Skeletal muscle tissue (tissue), 4 donors: ENCODE measurements around the gene TNFSF8. TPM values are rescaled to one million over a fixed set of nuclear protein-coding genes. Genes with fewer than 3 reads are reported as not detected.
A peak's percentile ranks its signal among the peaks of the same experiment; 100 is the strongest.

Experiments
- H3K27ac ChIP-seq: one replicate; pipeline ENCODE4 v1.7.0; 2013; ENCODE audit warnings: mild to moderate bottlenecking, low read depth, low read length, inconsistent platforms
- H3K27me3 ChIP-seq, 3 donors: one replicate each; pipeline ENCODE4 v1.7.0; 2013; ENCODE audit warnings: low read length in 3 of 3; ENCODE audit not compliant: control insufficient read depth in 3 of 3, insufficient read depth in 3 of 3
- H3K36me3 ChIP-seq, 3 donors: one replicate each; pipeline ENCODE4 v1.7.0; 2013; ENCODE audit warnings: low read length in 3 of 3; ENCODE audit not compliant: control insufficient read depth in 3 of 3, insufficient read depth in 3 of 3
- H3K4me1 ChIP-seq, 3 donors: one replicate each; pipeline ENCODE4 v1.7.0; 2013; ENCODE audit warnings: low read length in 3 of 3, mild to moderate bottlenecking in 3 of 3; ENCODE audit not compliant: control insufficient read depth in 3 of 3, insufficient read depth in 3 of 3
- H3K4me3 ChIP-seq, 3 donors: one replicate each; pipeline ENCODE4 v1.7.0; 2013; ENCODE audit warnings: low read length in 3 of 3
- H3K9ac ChIP-seq, 3 donors: one replicate each; pipeline ENCODE4 v1.7.0; 2013; ENCODE audit warnings: low read length in 3 of 3, mild to moderate bottlenecking in 3 of 3, moderate library complexity in 2 of 3, low read depth in 1 of 3
- H3K9me3 ChIP-seq, 3 donors: one replicate each; pipeline ENCODE4 v1.7.0; 2013; ENCODE audit warnings: low read length in 3 of 3; ENCODE audit not compliant: control insufficient read depth in 3 of 3
- total RNA-seq: library from RNA; depleted of rRNA; stranded (reverse); fragments of >200 nt; gene quantifications from one replicate; pipeline ENCODE4 v1.2.3, GENCODE V29; 2014
- donor health status: Osteomylitis.

The TNFSF8 gene
- total RNA-seq, 1 donor from 2014 or later = 1.0 TPM

GRCh38 chr9:114938687-114939575 is 8.5 kb upstream of the TNFSF8 start:
- H3K36me3 ChIP-seq = no peaks in the 10 kb centered on the region
- no peaks in the 10 kb centered on the region for H3K9me3 ChIP-seq
- H3K27me3 ChIP-seq = no peaks in the 10 kb centered on the region
- H3K27ac ChIP-seq = no peak overlapping the region
- no peaks in the 10 kb centered on the region for H3K4me1 ChIP-seq
- H3K4me3 ChIP-seq = no peak overlapping the region
- no peak overlapping the region for H3K9ac ChIP-seq

DNA sequence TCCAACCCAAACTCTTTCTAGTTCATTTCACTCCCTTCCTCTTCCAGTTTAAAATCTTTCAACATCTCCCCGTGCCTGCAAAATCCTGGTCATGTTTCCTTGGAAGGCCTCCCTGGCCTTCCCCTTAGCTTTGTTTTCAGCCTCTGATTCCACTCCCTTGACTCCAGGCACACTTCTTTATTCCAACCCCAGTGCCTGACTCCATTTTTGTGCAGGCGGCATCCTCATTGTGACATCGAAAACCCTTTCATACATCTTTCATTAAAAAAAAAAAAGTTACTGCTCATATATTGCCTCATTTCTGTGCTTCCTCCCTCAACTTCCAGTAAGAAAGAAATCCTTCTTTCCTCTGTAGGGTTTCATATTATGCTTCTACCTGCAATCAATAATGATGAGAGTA is 7.1 kb upstream of the TNFSF8 start:
- Histone ChIP-seq H3K9me3 (no peaks in the 10 kb centered on the region), H3K27ac (no peak overlapping the region), H3K4me3 (no peak overlapping the region), H3K27me3 (no peaks in the 10 kb centered on the region), H3K4me1 (no peaks in the 10 kb centered on the region), H3K9ac (no peak overlapping the region), H3K36me3 (no peaks in the 10 kb centered on the region)

DNA sequence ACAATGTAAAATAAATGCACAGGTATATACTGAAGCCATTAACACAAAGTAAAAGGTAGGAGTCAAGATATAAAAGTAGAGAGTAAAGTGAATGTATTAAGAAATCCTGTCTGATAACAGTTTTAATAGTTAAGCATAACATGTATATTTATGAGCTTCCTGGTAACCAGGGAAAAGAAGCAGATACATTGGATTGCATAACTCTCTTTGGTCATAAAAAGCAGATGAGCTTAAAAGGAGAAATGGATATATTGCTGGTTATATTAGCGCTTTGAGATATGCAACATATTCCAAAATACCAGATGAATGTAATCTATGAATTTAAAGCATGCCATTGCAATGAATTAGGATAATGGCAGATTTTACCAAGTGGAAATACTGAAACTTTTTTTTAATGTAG is 6.2 kb upstream of the TNFSF8 start:
- H3K9ac ChIP-seq = no peak overlapping the region
- H3K9me3 ChIP-seq = no peaks in the 10 kb centered on the region
- H3K4me1 ChIP-seq = no peaks in the 10 kb centered on the region
- no peak overlapping the region for H3K4me3 ChIP-seq
- no peaks in the 10 kb centered on the region for H3K27me3 ChIP-seq
- H3K36me3 ChIP-seq = no peaks in the 10 kb centered on the region
- H3K27ac ChIP-seq = no peak overlapping the region

DNA sequence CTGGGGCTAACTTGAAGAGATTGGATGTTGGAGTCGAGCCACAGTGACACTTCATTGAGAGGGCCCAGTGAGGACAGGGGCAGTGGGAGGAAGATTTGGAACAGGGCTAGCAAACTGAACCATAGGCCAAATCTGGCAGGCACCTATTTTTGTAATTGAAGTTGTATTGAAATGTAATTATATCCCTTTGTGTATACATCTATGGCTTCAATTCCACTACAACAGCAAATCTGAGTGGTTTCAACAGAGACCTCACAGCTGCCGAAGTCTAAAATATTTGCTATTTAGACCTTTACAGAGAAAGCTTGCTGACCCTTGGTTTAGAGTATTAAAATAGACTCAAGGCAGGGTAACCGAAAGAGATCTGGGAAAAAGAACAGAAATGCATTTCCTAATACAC is 4.7 kb upstream of the TNFSF8 start:
- Histone ChIP-seq H3K9me3 (no peaks in the 10 kb centered on the region), H3K27ac (no peak overlapping the region), H3K9ac (no peak overlapping the region), H3K27me3 (peaks cover 0 to 2% (median 0%) of the 10 kb centered on the region in 3 donors), H3K36me3 (no peaks in the 10 kb centered on the region), H3K4me1 (no peaks in the 10 kb centered on the region), H3K4me3 (no peak overlapping the region)

DNA sequence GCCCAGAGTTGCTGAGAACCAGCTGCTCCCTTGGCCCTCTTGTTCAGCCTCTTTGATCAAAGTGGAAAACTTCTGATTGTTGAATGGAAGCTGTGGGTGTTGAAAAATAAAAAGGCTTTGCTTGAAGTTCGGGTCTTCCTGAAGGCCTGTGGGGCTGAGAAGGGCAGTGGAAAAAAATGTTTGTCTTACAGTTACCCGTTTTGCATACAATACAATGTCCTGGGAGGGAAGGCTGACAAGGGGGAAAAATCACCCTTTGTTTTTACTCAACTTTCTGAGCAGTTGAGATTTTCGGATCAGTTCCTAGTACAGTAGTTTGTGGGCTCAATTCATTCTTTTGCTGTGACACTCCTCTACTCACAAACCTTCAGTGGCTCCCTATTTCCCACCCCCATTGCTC is 2.1 kb upstream of the TNFSF8 start:
- Histone ChIP-seq H3K4me1 (no peaks in the 10 kb centered on the region), H3K9ac (no peak overlapping the region), H3K27ac (no peak overlapping the region), H3K36me3 (no peaks in the 10 kb centered on the region), H3K4me3 (no peak overlapping the region), H3K9me3 (no peaks in the 10 kb centered on the region), H3K27me3 (peaks cover 0 to 2% (median 0%) of the 10 kb centered on the region in 3 donors)

DNA sequence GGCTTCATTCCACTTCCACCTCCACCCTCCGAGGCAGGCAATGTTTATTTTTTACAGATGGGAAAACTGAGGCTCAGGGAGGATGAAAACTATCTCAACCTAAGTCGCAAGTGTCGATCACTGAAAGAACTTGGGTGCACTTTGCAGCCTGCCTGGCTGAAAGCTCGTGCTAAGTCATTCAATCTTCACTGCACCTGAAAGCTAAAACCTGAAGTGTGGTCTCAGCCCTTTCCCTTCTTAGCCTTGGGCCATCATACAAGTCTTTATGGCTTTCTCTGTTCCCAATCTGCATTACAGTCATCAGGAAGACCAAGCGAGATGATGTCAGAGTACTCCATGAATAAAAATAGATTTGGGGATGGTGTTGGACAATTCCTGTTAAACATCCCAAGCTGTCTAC is 1.0 kb upstream of the TNFSF8 start:
- Histone ChIP-seq H3K27me3 (peaks cover 0 to 2% (median 0%) of the 10 kb centered on the region in 3 donors), H3K9ac (no peak overlapping the region), H3K27ac (no peak overlapping the region), H3K4me3 (no peak overlapping the region), H3K9me3 (no peaks in the 10 kb centered on the region), H3K4me1 (no peaks in the 10 kb centered on the region), H3K36me3 (no peaks in the 10 kb centered on the region)

DNA sequence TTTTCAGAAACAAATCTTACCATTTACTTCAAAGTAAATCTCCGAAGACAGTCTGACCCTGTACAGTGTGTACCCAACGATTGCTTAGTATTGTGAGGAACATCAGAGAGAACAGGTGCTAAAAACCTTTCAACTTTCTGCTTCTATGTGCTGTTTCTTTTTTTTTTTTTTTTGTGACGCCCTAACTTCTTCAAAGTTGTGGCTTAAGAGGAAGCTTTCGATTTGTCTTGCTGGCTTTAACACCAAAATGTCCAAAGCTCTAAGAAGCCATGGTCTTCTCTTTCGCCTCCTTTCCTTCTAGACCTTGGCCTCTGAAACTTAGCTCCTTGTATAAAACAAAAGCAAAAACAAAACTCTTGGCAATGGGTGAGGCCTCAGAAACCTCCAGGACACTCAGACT is 1.2 kb downstream of the TNFSF8 start:
- peaks cover 0 to 5% (median 0%) of the 10 kb centered on the region in 3 donors for H3K27me3 ChIP-seq
- H3K4me1 ChIP-seq = no peaks in the 10 kb centered on the region
- H3K4me3 ChIP-seq = no peak overlapping the region
- no peaks in the 10 kb centered on the region for H3K36me3 ChIP-seq
- H3K9ac ChIP-seq = no peak overlapping the region
- no peaks in the 10 kb centered on the region for H3K9me3 ChIP-seq
- H3K27ac ChIP-seq = peak overlapping the region; percentile 40

- Histone ChIP-seq H3K27ac (no peak overlapping the region), H3K9ac (peak overlapping the region in 1 of 3 donors; percentile 45), H3K27me3 (peaks cover 0 to 5% (median 0%) of the 10 kb centered on the region in 3 donors), H3K4me3 (no peak overlapping the region), H3K4me1 (no peaks in the 10 kb centered on the region), H3K36me3 (no peaks in the 10 kb centered on the region), H3K9me3 (no peaks in the 10 kb centered on the region)
These were observed 1.7 kb downstream of the TNFSF8 start for GRCh38 chr9:114928671-114929070.

DNA sequence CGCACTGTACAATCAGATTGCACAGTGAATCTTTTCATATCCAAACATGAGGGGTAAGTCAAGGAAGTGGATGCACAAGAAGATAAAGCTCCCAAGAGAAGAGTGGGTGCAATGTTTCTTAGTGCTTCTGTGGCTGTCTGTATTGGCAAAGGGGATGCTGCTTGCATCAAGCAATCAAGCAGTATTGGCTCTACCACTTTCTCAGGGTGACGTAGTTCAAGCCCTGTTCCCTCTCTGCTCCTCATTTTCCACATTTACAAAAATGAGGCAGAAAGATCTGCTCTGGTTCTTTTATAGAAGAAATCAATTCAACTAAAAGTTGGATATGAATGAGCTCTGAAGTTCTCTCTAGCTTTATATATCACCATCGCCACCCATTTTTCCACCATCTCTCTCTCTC is 2.3 kb downstream of the TNFSF8 start:
- H3K36me3 ChIP-seq = no peaks in the 10 kb centered on the region
- H3K27me3 ChIP-seq = peaks cover 0 to 5% (median 0%) of the 10 kb centered on the region in 3 donors
- H3K9me3 ChIP-seq = no peaks in the 10 kb centered on the region
- H3K27ac ChIP-seq = no peak overlapping the region
- no peak overlapping the region for H3K9ac ChIP-seq
- H3K4me3 ChIP-seq = no peak overlapping the region
- H3K4me1 ChIP-seq = no peaks in the 10 kb centered on the region

DNA sequence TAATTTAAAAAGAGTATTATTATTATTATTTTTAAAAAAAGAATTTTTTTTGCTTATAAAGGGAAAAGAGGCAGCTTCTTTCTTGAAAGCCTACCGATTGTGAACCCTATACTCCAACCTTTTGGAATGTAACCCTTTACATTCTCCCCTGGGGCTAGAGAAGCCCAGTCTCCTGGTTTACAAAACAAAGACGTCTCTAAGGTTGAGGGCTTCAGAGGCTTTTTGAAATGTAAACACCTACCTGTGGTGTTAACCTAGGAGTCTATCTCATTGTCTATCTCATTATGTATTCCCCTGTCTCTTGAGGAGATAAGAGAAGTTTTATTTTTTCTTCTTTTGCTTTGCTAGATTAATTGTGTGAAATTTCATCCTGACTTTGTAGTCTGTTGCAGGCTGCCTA is 4.7 kb downstream of the TNFSF8 start:
- Histone ChIP-seq H3K27me3 (peaks cover 0 to 5% (median 0%) of the 10 kb centered on the region in 3 donors), H3K36me3 (no peaks in the 10 kb centered on the region), H3K27ac (no peak overlapping the region), H3K9ac (no peak overlapping the region), H3K4me1 (no peaks in the 10 kb centered on the region), H3K4me3 (no peak overlapping the region), H3K9me3 (no peaks in the 10 kb centered on the region)
